Panc1 (cell line): ENCODE results near the gene KCNJ12. TPM values are rescaled to one million over a fixed set of nuclear protein-coding genes. Genes with fewer than 3 reads are reported as not detected.
"Not testable (repeated sequence)": the region's sequence is repeated elsewhere in the genome, so short reads cannot be mapped to it uniquely, and the experiment has no call there.

Experiments
- ATAC-seq: fragments of 200-7000 bp; cut with Tn5 transposase; 2 replicates; pipeline ENCODE4 v1.9.1; 2020; ENCODE audit warnings: mild to moderate bottlenecking, moderate library complexity
- BruUV-seq: library from RNA; stranded (reverse); fragments of 400-500 nt; replicated peaks from 2 replicates; lab custom pipeline; 2021; lab: Mats Ljungman, UMichigan
- CTCF ChIA-PET: fragments of 300-600 bp; sonication (Branson Sonifier 250); formaldehyde crosslinking; loops from one replicate; lab custom pipeline; 2022; ENCODE audit warnings: antibody characterized with exemption; lab: Charles Lee
- POLR2A ChIA-PET: fragments of 300-600 bp; sonication (Branson Sonifier 250); formaldehyde crosslinking; loops from one replicate; lab custom pipeline; 2022; ENCODE audit warnings: antibody characterized with exemption; lab: Charles Lee
- DNase-seq: peaks from one replicate; pipeline ENCODE4 v3.0.0-alpha.2; 2010; ENCODE audit warnings: low read depth, low spot score
- H3K27ac ChIP-seq: 2 replicates; pipeline ENCODE4 v1.5.1; 2011; ENCODE audit warnings: mild to moderate bottlenecking, low read length, inconsistent platforms
- H3K27me3 ChIP-seq: fragments of 200-500 bp; sonication (Bioruptor generic); 2 replicates; pipeline ENCODE4 v1.6.0; 2014; ENCODE audit warnings: low read length, inconsistent platforms; ENCODE audit not compliant: control insufficient read depth, insufficient read depth
- H3K36me3 ChIP-seq: fragments of 200-500 bp; sonication (Bioruptor generic); 2 replicates; pipeline ENCODE4 v1.5.1; 2014; ENCODE audit warnings: inconsistent platforms, mild to moderate bottlenecking, low read length, moderate library complexity; ENCODE audit not compliant: control insufficient read depth, insufficient read depth
- H3K4me1 ChIP-seq: 2 replicates; pipeline ENCODE4 v1.5.1; 2011; ENCODE audit warnings: inconsistent platforms, mild to moderate bottlenecking, low read length, moderate library complexity; ENCODE audit not compliant: control insufficient read depth, insufficient read depth
- H3K4me3 ChIP-seq, 2 experiments: 2 replicates each; pipeline ENCODE4 v1.5.1; 2011 to 2012; ENCODE audit warnings: low read depth in 2 of 2, low read length in 2 of 2, mild to moderate bottlenecking in 2 of 2, inconsistent platforms in 1 of 2, moderate library complexity in 1 of 2
- H3K9me3 ChIP-seq: fragments of 200-500 bp; sonication (Bioruptor generic); 2 replicates; pipeline ENCODE4 v1.5.1; 2014; ENCODE audit warnings: low read depth, mild to moderate bottlenecking, inconsistent platforms, low read length, moderate library complexity; ENCODE audit not compliant: control insufficient read depth, insufficient read depth
- CTCF ChIP-seq: fragments of 450-650 bp; IDR thresholded peaks from 2 replicates; pipeline ENCODE4 v1.5.1; 2017; ENCODE audit warnings: mild to moderate bottlenecking
- POLR2AphosphoS5 ChIP-seq: IDR thresholded peaks from 2 replicates; pipeline ENCODE4 v1.6.1; 2012; ENCODE audit warnings: mild to moderate bottlenecking, low read depth, low read length, moderate library complexity
- REST ChIP-seq, 2 experiments: IDR thresholded peaks; 2 replicates each; pipeline ENCODE4 v1.6.1; 2011 to 2012; ENCODE audit warnings: low read depth in 2 of 2, control low read depth in 1 of 2, low read length in 1 of 2, mild to moderate bottlenecking in 1 of 2, moderate library complexity in 1 of 2; ENCODE audit not compliant: insufficient read depth in 1 of 2
- SIN3A ChIP-seq: IDR thresholded peaks from 2 replicates; pipeline ENCODE4 v1.6.1; 2012; ENCODE audit warnings: low read depth, mild to moderate bottlenecking, low read length, moderate library complexity, borderline replicate concordance; ENCODE audit not compliant: insufficient read depth
- TCF7L2 ChIP-seq: IDR thresholded peaks from 2 replicates; pipeline ENCODE4 v1.6.1; 2011; ENCODE audit warnings: mild to moderate bottlenecking, low read depth, low read length, inconsistent platforms
- in situ Hi-C: cut with HindIII; loops from 2 replicates; pipeline ENCODE4 v1.10.0; 2016; ENCODE audit warnings: low sequenced_read_pairs, low pct_unique_long_range_greater_than_20kb
- intact Hi-C: fragments of 100-400 bp; cut with micrococcal nuclease; formaldehyde crosslinking; loops from one replicate; pipeline ENCODE4 v1.10.0; 2022; ENCODE audit not compliant: unreplicated experiment
- total RNA-seq: library from RNA; stranded (reverse); gene quantifications from one replicate; pipeline ENCODE4 v1.2.1, GENCODE V29; 2021; ENCODE audit not compliant: unreplicated experiment

The KCNJ12 gene
- total RNA-seq, 1 experiment from 2014 or later = 2.7 TPM

- H3K27me3 ChIP-seq, H3K9me3 ChIP-seq, H3K27ac ChIP-seq, H3K4me3 ChIP-seq, in situ Hi-C loops, intact Hi-C loops, BruUV-seq, ATAC-seq, POLR2A ChIA-PET, CTCF ChIA-PET, H3K36me3 ChIP-seq, H3K4me1 ChIP-seq, DNase-seq: not testable (repeated sequence)
Measured at GRCh38 chr17:21421421-21422310, 45.5 kb downstream of the KCNJ12 start.

- H3K4me3 ChIP-seq, H3K9me3 ChIP-seq, H3K36me3 ChIP-seq, DNase-seq, BruUV-seq, CTCF ChIA-PET, POLR2A ChIA-PET, H3K27me3 ChIP-seq, in situ Hi-C loops, ATAC-seq, H3K27ac ChIP-seq, intact Hi-C loops, H3K4me1 ChIP-seq: not testable (repeated sequence)
Measured at GRCh38 chr17:21422311-21423189, 46.4 kb downstream of the KCNJ12 start.

GRCh38 chr17:21423190-21423493, 47.0 kb downstream of the KCNJ12 start:
- intact Hi-C loops, DNase-seq, H3K9me3 ChIP-seq, H3K27me3 ChIP-seq, in situ Hi-C loops, CTCF ChIA-PET, H3K4me1 ChIP-seq, POLR2A ChIA-PET, H3K4me3 ChIP-seq, ATAC-seq, H3K27ac ChIP-seq, H3K36me3 ChIP-seq, BruUV-seq: not testable (repeated sequence)

- H3K4me1 ChIP-seq, H3K36me3 ChIP-seq, H3K27me3 ChIP-seq, intact Hi-C loops, H3K9me3 ChIP-seq, H3K27ac ChIP-seq, POLR2A ChIA-PET, CTCF ChIA-PET, H3K4me3 ChIP-seq, BruUV-seq, DNase-seq, ATAC-seq, in situ Hi-C loops: not testable (repeated sequence)
Measured at GRCh38 chr17:21424697-21425096, 48.5 kb downstream of the KCNJ12 start.

GRCh38 chr17:21425321-21425720, 49.2 kb downstream of the KCNJ12 start:
- Histone ChIP-seq H3K27ac (no peak overlapping the region), H3K9me3 (no peaks in the 10 kb centered on the region), H3K4me1 (no peaks in the 10 kb centered on the region), H3K27me3 (no peaks in the 10 kb centered on the region), H3K4me3 (no peak overlapping the region), H3K36me3 (no peaks in the 10 kb centered on the region)
- intact Hi-C loops = no loop called here
- in situ Hi-C loops = no loop called here
- no TSS peak for BruUV-seq
- TF ChIP-seq TCF7L2 (no peak), REST (IDR thresholded peaks at IDR 0.05; ENCODE audit: insufficient read depth in 1 of 2, low read depth in 2 of 2, low read length in 1 of 2) (no peak), CTCF (no peak), POLR2AphosphoS5 (no peak), SIN3A (no peak)
- ATAC-seq (no peak), DNase-seq (no peak)
- CTCF ChIA-PET = no interaction called here
- POLR2A ChIA-PET = no interaction called here
